GM10266 (cell line): ENCODE measurements around the gene COLEC12.

Source experiments
- DNase-seq: peaks from one replicate; pipeline ENCODE4 v3.0.0; 2012; ENCODE audit errors: extremely low spot score
- CTCF ChIP-seq: IDR thresholded peaks from 2 replicates; pipeline ENCODE4 v1.5.1; 2012; ENCODE audit warnings: mild to moderate bottlenecking, low read depth; ENCODE audit not compliant: control insufficient read depth, insufficient read depth; ENCODE audit errors: missing control alignments

COLEC12 gene

DNA sequence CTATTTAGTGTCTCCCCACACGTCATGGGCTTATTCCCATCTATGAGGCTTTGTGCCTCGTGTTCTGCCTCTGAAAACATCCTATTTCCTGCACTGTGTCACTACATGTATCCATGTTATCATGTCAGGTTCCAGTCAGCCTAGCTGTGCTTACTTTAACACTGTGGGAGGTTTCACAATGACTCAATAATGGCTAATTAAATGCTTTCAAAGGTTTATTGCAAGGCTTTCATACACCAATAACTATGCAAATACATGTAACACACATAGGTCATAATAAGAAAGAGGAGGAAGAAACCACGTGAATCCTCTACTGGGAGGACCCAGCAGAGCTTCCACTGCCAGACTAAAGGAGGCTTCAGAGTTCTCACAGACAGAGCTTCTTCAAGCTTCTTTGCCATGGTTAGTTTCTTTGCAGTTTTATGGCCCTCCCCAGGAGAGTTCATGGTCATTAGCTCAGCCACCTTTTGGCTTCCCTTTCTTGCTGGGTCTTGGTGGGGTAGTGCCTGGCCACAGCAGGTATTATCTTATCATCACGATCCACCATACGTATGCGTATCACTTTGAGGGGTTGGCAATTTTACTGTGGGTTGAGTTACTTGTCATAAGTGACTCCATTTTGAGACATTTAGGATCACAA is 5.1 kb upstream of the COLEC12 start:
- TF ChIP-seq CTCF: no peak

DNA sequence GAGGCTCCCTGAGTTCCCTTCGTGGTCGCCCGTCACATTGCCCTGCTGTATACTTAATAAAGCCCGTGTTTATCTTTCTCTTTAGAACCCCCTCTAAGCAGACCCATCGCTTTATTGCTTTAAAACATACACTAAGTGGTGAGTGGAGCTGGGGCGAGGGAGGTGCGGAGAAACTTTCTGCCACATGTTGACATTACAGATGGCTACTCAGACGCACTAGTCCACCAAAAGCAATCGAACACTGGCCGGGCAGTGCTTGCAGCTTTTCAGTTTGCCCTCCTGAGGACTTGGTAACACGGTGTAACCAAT is 859 bp upstream of the COLEC12 start:
- no peak for DNase-seq

More for the DNA sequence above, 5.1 kb upstream of the COLEC12 start:
- peak; percentile 54 for DNase-seq

GRCh38 chr18:499776-500631 is 497 bp downstream of the COLEC12 start:
- no peak for DNase-seq
- TF ChIP-seq CTCF: no peak

More for the DNA sequence above, 859 bp upstream of the COLEC12 start:
- no peak for TF ChIP-seq CTCF

GRCh38 chr18:498931-499775 is 1.3 kb downstream of the COLEC12 start:
- DNase-seq: no peak
- TF ChIP-seq CTCF: no peak

DNA sequence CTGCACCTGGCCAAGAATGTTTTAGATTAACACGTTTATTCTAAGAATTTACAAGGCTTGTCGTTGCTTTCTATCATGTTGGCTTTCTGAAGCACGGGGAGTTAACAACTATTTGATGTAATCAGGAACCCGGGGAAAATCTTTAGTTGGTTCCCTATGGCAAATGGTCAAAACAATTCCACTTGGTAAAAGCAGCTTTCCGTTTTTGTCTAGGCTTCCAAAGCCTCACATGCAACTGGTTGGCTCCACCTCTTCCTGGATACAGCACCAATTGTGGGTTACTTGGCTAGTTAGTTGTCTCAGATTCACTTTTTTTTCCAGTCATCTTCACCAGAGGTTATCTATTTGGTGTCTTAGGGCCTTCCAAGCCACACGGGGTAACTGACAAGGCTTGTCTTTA is 2.8 kb downstream of the COLEC12 start:
- no peak for TF ChIP-seq CTCF

GRCh38 chr18:495452-495851 is 5.0 kb downstream of the COLEC12 start:
- TF ChIP-seq CTCF: no peak
- no peak for DNase-seq

More for the DNA sequence above, 2.8 kb downstream of the COLEC12 start:
- DNase-seq: no peak

GRCh38 chr18:495017-495416 is 5.5 kb downstream of the COLEC12 start:
- DNase-seq: no peak
- TF ChIP-seq CTCF: no peak
